Breast epithelium (tissue), 4 donors: ENCODE measurements around the gene VLDLR. TPM values are rescaled to one million over a fixed set of nuclear protein-coding genes. Genes with fewer than 3 reads are reported as not detected.

Experiments
- DNase-seq, 2 donors: peaks; one replicate each; pipeline ENCODE4 v3.0.0-alpha.2; 2019; ENCODE audit warnings: low spot score in 2 of 2
- H3K27ac ChIP-seq, 2 donors: fragments of 200-600 bp; sonication (generic) in 1 of 2; one replicate each; pipeline ENCODE4 v1.5.1; 2016 to 2019; ENCODE audit warnings: mild to moderate bottlenecking in 1 of 2
- H3K27me3 ChIP-seq, 2 donors: fragments of 200-600 bp; sonication (generic) in 1 of 2; one replicate each; pipeline versions ENCODE4 v1.5.1 to v1.6.0; 2017 to 2019; ENCODE audit warnings: control low read depth in 1 of 2, mild to moderate bottlenecking in 1 of 2
- H3K36me3 ChIP-seq: fragments of 200-600 bp; one replicate; pipeline ENCODE4 v1.5.1; 2019
- H3K4me1 ChIP-seq, 2 donors: fragments of 200-600 bp; sonication (generic); one replicate each; pipeline ENCODE4 v1.5.1; 2016 to 2019; ENCODE audit warnings: control low read depth in 1 of 2
- H3K4me3 ChIP-seq, 3 donors: fragments of 200-600 bp; sonication (generic); 1 replicate in 2 of 3; 2 replicates in 1 of 3; pipeline ENCODE4 v1.5.1; 2016 to 2019; ENCODE audit warnings: mild to moderate bottlenecking in 3 of 3, moderate library complexity in 2 of 3
- H3K9me3 ChIP-seq, 2 donors: fragments of 200-600 bp; sonication (generic) in 1 of 2; one replicate each; pipeline ENCODE4 v1.5.1; 2016 to 2019; ENCODE audit warnings: control low read depth in 1 of 2
- POLR2A ChIP-seq: fragments of 450-650 bp; IDR thresholded peaks from one replicate; pipeline ENCODE4 v1.6.1; 2016; ENCODE audit warnings: antibody characterized with exemption, mild to moderate bottlenecking, moderate library complexity
- POLR2AphosphoS5 ChIP-seq, 3 donors: sonication (generic); formaldehyde crosslinking; IDR thresholded peaks; one replicate each; pipeline ENCODE4 v1.6.1; 2017; ENCODE audit warnings: antibody characterized with exemption in 3 of 3
- intact Hi-C: fragments of 100-400 bp; cut with DNase I; formaldehyde crosslinking; loops from one replicate; pipeline ENCODE4 v1.15.1; 2023; ENCODE audit warnings: low total_unique reads
- total RNA-seq, 3 donors: library from RNA; depleted of rRNA; stranded (reverse); fragments of >200 nt; gene quantifications; one replicate each; pipeline ENCODE4 v1.1.0, GENCODE V29; 2016
- TF ChIP-seq, protein P1 (sequence below), 3 donors: fragments of 450-650 bp; IDR thresholded peaks; one replicate each; pipeline ENCODE4 v1.5.1; 2016 to 2017; ENCODE audit warnings: antibody characterized with exemption in 3 of 3, mild to moderate bottlenecking in 3 of 3, moderate library complexity in 3 of 3

VLDLR gene
- total RNA-seq, 3 donors from 2014 or later = 6.7 to 11.7 (median 7.5) TPM

DNA sequence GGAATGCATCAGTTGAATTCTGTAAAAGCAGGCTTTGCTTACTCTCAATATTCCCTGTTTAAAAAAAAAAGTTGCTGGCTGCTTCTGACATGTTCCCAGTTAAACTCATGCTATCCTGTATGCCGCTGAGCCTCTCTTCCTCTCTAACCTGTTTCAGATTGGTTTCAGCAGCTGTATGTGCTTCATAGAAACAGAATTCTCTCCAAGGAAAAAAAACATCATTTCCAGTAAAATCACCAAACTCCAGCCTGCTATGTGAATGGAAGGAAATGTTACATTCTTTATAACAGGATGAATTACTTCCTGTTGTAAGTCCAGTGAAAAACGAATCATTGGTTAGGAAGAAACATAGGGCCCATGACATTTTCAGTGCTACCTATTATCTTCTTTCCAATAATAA, 70.0 kb downstream of the VLDLR start:
- intact Hi-C loops = no loop called here
- Histone ChIP-seq H3K27ac (no peak overlapping the region), H3K9me3 (no peaks in the 10 kb centered on the region), H3K4me3 (no peak overlapping the region), H3K4me1 (no peaks in the 10 kb centered on the region), H3K36me3 (no peaks in the 10 kb centered on the region), H3K27me3 (no peaks in the 10 kb centered on the region)
- TF ChIP-seq, protein P1, sequence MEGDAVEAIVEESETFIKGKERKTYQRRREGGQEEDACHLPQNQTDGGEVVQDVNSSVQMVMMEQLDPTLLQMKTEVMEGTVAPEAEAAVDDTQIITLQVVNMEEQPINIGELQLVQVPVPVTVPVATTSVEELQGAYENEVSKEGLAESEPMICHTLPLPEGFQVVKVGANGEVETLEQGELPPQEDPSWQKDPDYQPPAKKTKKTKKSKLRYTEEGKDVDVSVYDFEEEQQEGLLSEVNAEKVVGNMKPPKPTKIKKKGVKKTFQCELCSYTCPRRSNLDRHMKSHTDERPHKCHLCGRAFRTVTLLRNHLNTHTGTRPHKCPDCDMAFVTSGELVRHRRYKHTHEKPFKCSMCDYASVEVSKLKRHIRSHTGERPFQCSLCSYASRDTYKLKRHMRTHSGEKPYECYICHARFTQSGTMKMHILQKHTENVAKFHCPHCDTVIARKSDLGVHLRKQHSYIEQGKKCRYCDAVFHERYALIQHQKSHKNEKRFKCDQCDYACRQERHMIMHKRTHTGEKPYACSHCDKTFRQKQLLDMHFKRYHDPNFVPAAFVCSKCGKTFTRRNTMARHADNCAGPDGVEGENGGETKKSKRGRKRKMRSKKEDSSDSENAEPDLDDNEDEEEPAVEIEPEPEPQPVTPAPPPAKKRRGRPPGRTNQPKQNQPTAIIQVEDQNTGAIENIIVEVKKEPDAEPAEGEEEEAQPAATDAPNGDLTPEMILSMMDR (IDR thresholded peaks at IDR 0.05) = no peak
- no peak for TF ChIP-seq POLR2A
- TF ChIP-seq POLR2AphosphoS5 (IDR thresholded peaks at IDR 0.05) = no peak
- no peak for DNase-seq

DNA sequence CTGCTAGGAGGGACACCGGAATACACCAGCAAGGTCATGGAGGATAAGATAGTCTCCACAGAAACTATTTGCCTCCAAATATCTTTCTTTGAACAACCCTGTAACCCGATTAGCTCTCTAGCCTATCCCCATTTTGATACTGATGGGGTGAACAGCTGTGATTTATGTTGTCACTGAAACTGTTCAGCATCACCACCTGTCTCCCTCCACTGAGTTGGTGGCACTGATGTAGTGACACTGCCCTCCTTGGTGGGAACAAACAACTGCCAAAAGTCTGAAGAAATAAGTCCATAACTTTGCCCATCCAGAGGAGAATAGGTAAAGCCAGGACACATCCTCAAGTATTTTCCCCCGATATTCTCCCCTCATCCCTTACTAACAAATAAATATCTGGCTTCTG, 71.5 kb downstream of the VLDLR start:
- no peaks in the 10 kb centered on the region for H3K9me3 ChIP-seq
- H3K4me1 ChIP-seq = no peaks in the 10 kb centered on the region
- DNase-seq = no peak
- intact Hi-C loops = no loop called here
- H3K27me3 ChIP-seq = no peaks in the 10 kb centered on the region
- no peak overlapping the region for H3K4me3 ChIP-seq
- no peak overlapping the region for H3K27ac ChIP-seq
- TF ChIP-seq POLR2A (no peak), POLR2AphosphoS5 (IDR thresholded peaks at IDR 0.05) (no peak)
- TF ChIP-seq, protein P1 (IDR thresholded peaks at IDR 0.05) = no peak
- H3K36me3 ChIP-seq = no peaks in the 10 kb centered on the region

DNA sequence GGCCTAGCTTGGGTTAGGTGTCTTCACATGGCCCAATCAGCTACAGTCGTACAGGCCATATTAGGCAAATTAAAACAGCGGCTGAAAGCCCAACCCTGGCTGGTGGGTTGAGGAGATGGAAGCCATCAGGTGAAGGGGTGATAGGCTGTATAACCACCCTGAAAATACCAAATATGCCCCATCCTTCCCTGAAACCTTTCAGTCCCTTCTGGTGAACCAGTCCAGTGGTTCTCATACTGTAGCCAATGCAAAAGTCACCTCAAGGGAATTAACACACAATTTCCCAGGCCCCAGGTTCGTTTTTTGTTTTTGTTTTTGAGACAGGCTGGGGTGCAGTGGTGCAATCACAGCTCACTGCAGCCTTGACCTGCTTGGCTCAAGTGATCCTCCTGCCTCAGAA, 75.9 kb downstream of the VLDLR start:
- DNase-seq = no peak
- TF ChIP-seq POLR2AphosphoS5 (IDR thresholded peaks at IDR 0.05) (no peak), POLR2A (no peak)
- TF ChIP-seq, protein P1 (IDR thresholded peaks at IDR 0.05) = no peak
- H3K4me1 ChIP-seq = no peaks in the 10 kb centered on the region

DNA sequence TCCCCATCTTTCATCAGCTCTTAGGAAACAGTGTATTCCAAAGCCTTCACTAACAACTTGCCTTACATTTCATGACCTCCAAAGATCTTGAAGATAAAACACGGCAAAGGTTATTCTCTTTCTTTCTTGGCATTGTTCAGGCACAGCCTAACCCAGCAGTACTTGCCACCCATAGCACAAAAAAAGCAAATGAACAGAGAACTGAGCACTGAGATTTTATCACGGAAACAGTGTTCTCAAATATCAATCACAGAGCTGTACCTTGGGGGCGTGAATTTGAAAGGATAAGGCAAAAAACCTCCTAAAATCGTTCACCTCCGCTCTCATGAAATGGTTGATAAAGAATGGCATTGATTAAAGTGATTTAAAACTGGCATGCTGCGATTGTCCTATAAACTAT, 78.8 kb downstream of the VLDLR start:
- H3K9me3 ChIP-seq = no peaks in the 10 kb centered on the region
- no peaks in the 10 kb centered on the region for H3K36me3 ChIP-seq
- DNase-seq = no peak
- TF ChIP-seq POLR2A (no peak), POLR2AphosphoS5 (IDR thresholded peaks at IDR 0.05) (no peak)
- TF ChIP-seq, protein P1 (IDR thresholded peaks at IDR 0.05) = no peak
- H3K4me3 ChIP-seq = no peak overlapping the region
- no peaks in the 10 kb centered on the region for H3K4me1 ChIP-seq
- no peaks in the 10 kb centered on the region for H3K27me3 ChIP-seq
- H3K27ac ChIP-seq = no peak overlapping the region
- intact Hi-C loops = no loop called here

More for the DNA sequence above, 75.9 kb downstream of the VLDLR start:
- H3K9me3 ChIP-seq = no peaks in the 10 kb centered on the region
- H3K36me3 ChIP-seq = no peaks in the 10 kb centered on the region
- H3K4me3 ChIP-seq = no peak overlapping the region
- H3K27ac ChIP-seq = no peak overlapping the region
- intact Hi-C loops = no loop called here
- H3K27me3 ChIP-seq = no peaks in the 10 kb centered on the region

DNA sequence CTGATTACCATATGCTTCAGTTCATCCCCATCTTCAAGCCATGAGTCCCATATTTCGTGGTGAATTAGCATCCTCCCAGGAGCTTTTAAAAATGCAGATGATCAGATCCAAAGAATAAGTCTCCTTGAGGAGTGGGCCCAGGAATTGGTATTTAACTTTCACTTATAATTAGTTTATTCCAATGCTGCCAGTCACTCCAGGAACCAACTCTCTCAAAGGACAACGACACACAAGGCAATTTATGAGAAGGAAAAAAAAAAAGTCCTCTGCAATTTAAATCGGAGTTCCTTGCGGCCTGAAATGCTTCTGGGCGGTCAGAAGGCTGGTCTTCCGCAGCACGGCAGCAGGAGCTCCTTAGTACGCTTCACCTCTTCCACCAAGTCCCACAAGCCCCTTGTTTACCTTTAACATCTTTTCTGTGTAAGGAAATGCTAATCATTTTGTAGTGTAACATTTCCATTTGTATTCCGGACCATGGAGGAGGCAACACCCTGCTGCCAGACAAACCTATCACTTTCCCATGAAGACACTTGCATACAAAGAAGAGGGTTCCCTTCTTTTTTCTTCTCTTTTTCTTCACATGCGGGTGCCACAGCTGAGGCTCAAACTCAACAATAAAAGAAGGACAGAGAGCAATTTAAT, 79.4 kb downstream of the VLDLR start:
- no peak for DNase-seq
- H3K27me3 ChIP-seq = no peaks in the 10 kb centered on the region
- no peaks in the 10 kb centered on the region for H3K36me3 ChIP-seq
- no peaks in the 10 kb centered on the region for H3K4me1 ChIP-seq
- no peaks in the 10 kb centered on the region for H3K9me3 ChIP-seq
- TF ChIP-seq POLR2A (no peak), POLR2AphosphoS5 (IDR thresholded peaks at IDR 0.05) (no peak)
- TF ChIP-seq, protein P1 (IDR thresholded peaks at IDR 0.05) = no peak
- intact Hi-C loops = no loop called here
- H3K4me3 ChIP-seq = no peak overlapping the region
- no peak overlapping the region for H3K27ac ChIP-seq
